Caco-2 (cell line): ENCODE results near the gene CDKAL1. TPM values are rescaled to one million over a fixed set of nuclear protein-coding genes. Genes with fewer than 3 reads are reported as not detected.
A peak's percentile ranks its signal among the peaks of the same experiment; 100 is the strongest.

Experiments used
- BruUV-seq: library from RNA; stranded (reverse); fragments of 400-500 nt; replicated peaks from 2 replicates; lab custom pipeline; 2021; lab: Mats Ljungman, UMichigan
- CTCF ChIA-PET: fragments of 300-600 bp; sonication (Branson Sonifier 250); formaldehyde crosslinking; loops from one replicate; lab custom pipeline; 2022; ENCODE audit warnings: antibody characterized with exemption; lab: Charles Lee
- POLR2A ChIA-PET: fragments of 300-600 bp; sonication (Branson Sonifier 250); formaldehyde crosslinking; loops from one replicate; lab custom pipeline; 2022; ENCODE audit warnings: antibody characterized with exemption; lab: Charles Lee
- DNase-seq, 2 experiments: peaks; one replicate each; pipeline versions ENCODE4 v3.0.0 to v3.0.0-alpha.2; 2020 to 2022
- H3K27me3 ChIP-seq: replicated peaks from 2 replicates; pipeline ENCODE4 v1.6.0; 2011; ENCODE audit warnings: low read length; ENCODE audit not compliant: control insufficient read depth, insufficient read depth
- H3K36me3 ChIP-seq: 2 replicates; pipeline ENCODE4 v1.5.1; 2011; ENCODE audit warnings: low read length; ENCODE audit not compliant: control insufficient read depth, insufficient read depth
- H3K4me1 ChIP-seq: fragments of 250-450 bp; sonication (Bioruptor Pico); 2 replicates; pipeline ENCODE4 v1.5.1; 2020; ENCODE audit warnings: mild to moderate bottlenecking
- H3K4me3 ChIP-seq: 2 replicates; pipeline ENCODE4 v1.5.1; 2011; ENCODE audit warnings: low read depth, mild to moderate bottlenecking, control low read depth, low read length
- H3K9me3 ChIP-seq: fragments of 250-450 bp; sonication (Bioruptor Pico); 2 replicates; pipeline ENCODE4 v1.5.1; 2020; ENCODE audit warnings: mild to moderate bottlenecking, moderate library complexity
- H3K27ac Mint-ChIP-seq: one replicate; pipeline ENCODE4 v1.8.0; 2022; ENCODE audit warnings: mixed read lengths; ENCODE audit not compliant: unreplicated experiment
- H3K27me3 Mint-ChIP-seq: one replicate; pipeline ENCODE4 v1.8.0; 2022; ENCODE audit warnings: mixed read lengths; ENCODE audit not compliant: insufficient read depth, unreplicated experiment
- H3K36me3 Mint-ChIP-seq: one replicate; pipeline ENCODE4 v1.8.0; 2022; ENCODE audit warnings: mild to moderate bottlenecking, mixed read lengths; ENCODE audit not compliant: insufficient read depth, unreplicated experiment
- H3K4me1 Mint-ChIP-seq: one replicate; pipeline ENCODE4 v1.8.0; 2022; ENCODE audit warnings: low read depth, mixed read lengths; ENCODE audit not compliant: unreplicated experiment
- H3K4me3 Mint-ChIP-seq: one replicate; pipeline ENCODE4 v1.8.0; 2022; ENCODE audit warnings: mild to moderate bottlenecking, moderate library complexity, mixed read lengths; ENCODE audit not compliant: unreplicated experiment
- H3K9me3 Mint-ChIP-seq: one replicate; pipeline ENCODE4 v1.8.0; 2022; ENCODE audit warnings: mixed read lengths; ENCODE audit not compliant: unreplicated experiment
- CTCF ChIP-seq, 2 experiments: fragments of 200-600 bp in 1 of 2; IDR thresholded peaks; 1 replicate in 1 of 2; 2 replicates in 1 of 2; pipeline versions ENCODE4 v1.5.1 to v1.8.0; 2011 to 2022; ENCODE audit warnings: antibody characterized with exemption in 1 of 2, control low read depth in 1 of 2, inconsistent platforms in 1 of 2, low read depth in 1 of 2, low read length in 1 of 2, mild to moderate bottlenecking in 1 of 2, moderate library complexity in 1 of 2; ENCODE audit not compliant: insufficient read depth in 1 of 2, severe bottlenecking in 1 of 2, unreplicated experiment in 1 of 2
- intact Hi-C: fragments of 100-400 bp; cut with micrococcal nuclease; formaldehyde crosslinking; loops from one replicate; pipeline ENCODE4 v1.10.0; 2022; ENCODE audit not compliant: unreplicated experiment
- total RNA-seq: library from RNA; stranded (reverse); gene quantifications from 2 replicates; pipeline ENCODE4 v1.2.3, GENCODE V29; 2022

The CDKAL1 gene
- total RNA-seq, 1 experiment from 2014 or later = 18.7 TPM

GRCh38 chr6:21095462-21095861 is 561.2 kb downstream of the CDKAL1 start:
- H3K36me3 Mint-ChIP-seq = no peaks in the 10 kb centered on the region
- no peak overlapping the region for H3K27ac Mint-ChIP-seq
- no peak overlapping the region for H3K4me3 Mint-ChIP-seq
- no peaks in the 10 kb centered on the region for H3K9me3 Mint-ChIP-seq
- ChIA-PET CTCF (no interaction called here), POLR2A (no interaction called here)
- TF ChIP-seq CTCF (IDR thresholded peaks at IDR 0.05; ENCODE audit: insufficient read depth in 1 of 2, low read depth in 1 of 2, low read length in 1 of 2, severe bottlenecking in 1 of 2, unreplicated experiment in 1 of 2) = no peak
- Histone ChIP-seq H3K4me1 (0 out of 2 replicates have a peak, but pooled peaks cover 3% of the 10 kb centered on the region), H3K4me3 (no peak overlapping the region), H3K9me3 (no peaks in the 10 kb centered on the region), H3K27me3 (no peaks in the 10 kb centered on the region), H3K36me3 (no peaks in the 10 kb centered on the region)
- no peak for DNase-seq
- no peaks in the 10 kb centered on the region for H3K27me3 Mint-ChIP-seq
- BruUV-seq = no TSS peak
- H3K4me1 Mint-ChIP-seq = peaks cover 16% of the 10 kb centered on the region
- intact Hi-C loops = no loop called here

- CTCF ChIA-PET = no interaction called here
- DNase-seq = no peak
- Histone ChIP-seq H3K4me1 (peaks cover 18% of the 10 kb centered on the region), H3K36me3 (no peaks in the 10 kb centered on the region), H3K4me3 (no peak overlapping the region), H3K9me3 (no peaks in the 10 kb centered on the region), H3K27me3 (no peaks in the 10 kb centered on the region)
- no TSS peak for BruUV-seq
- H3K36me3 Mint-ChIP-seq = peaks cover 5% of the 10 kb centered on the region
- H3K27me3 Mint-ChIP-seq = no peaks in the 10 kb centered on the region
- peak overlapping the region; percentile 13 for H3K4me3 Mint-ChIP-seq
- H3K4me1 Mint-ChIP-seq = peaks cover 22% of the 10 kb centered on the region
- no peak overlapping the region for H3K27ac Mint-ChIP-seq
- H3K9me3 Mint-ChIP-seq = no peaks in the 10 kb centered on the region
- TF ChIP-seq CTCF (IDR thresholded peaks at IDR 0.05; ENCODE audit: insufficient read depth in 1 of 2, low read depth in 1 of 2, low read length in 1 of 2, severe bottlenecking in 1 of 2, unreplicated experiment in 1 of 2) = no peak
- POLR2A ChIA-PET = interaction anchor here (0.6 kb wide), 1 partner anchor 394 kb away, joined by 4 read pairs; no protein-coding TSS in a partner anchor
- intact Hi-C loops = no loop called here
Measured at GRCh38 chr6:21098134-21098533, 563.9 kb downstream of the CDKAL1 start.

DNA sequence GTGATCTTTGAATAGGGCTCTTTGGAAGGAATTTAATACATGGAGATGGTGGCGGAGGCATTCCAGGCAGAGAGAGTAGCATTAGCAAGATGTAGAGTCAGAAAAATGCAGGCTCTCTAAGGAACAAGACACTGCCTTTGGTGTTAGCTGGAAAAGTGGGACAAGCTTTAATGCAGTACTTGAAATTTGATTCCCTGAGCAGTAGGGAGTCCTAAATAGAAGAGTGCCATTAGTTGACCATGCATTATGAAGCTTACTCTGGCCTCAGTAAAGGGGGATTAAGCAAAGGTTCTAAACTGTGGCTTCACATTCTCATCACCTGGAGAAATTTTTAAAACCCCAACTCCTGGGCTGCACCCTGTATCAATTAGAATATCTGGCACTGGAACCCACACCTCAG is 564.5 kb downstream of the CDKAL1 start:
- Mint-ChIP-seq H3K4me3 (no peak overlapping the region), H3K9me3 (no peaks in the 10 kb centered on the region), H3K27me3 (no peaks in the 10 kb centered on the region), H3K27ac (no peak overlapping the region), H3K36me3 (peaks cover 5% of the 10 kb centered on the region), H3K4me1 (peaks cover 17% of the 10 kb centered on the region)
- intact Hi-C loops = no loop called here
- BruUV-seq = no TSS peak
- ChIA-PET CTCF (no interaction called here), POLR2A (no interaction called here)
- no peak for DNase-seq
- H3K36me3 ChIP-seq = no peaks in the 10 kb centered on the region
- no peaks in the 10 kb centered on the region for H3K27me3 ChIP-seq
- H3K9me3 ChIP-seq = no peaks in the 10 kb centered on the region
- H3K4me1 ChIP-seq = peaks cover 24% of the 10 kb centered on the region
- TF ChIP-seq CTCF (IDR thresholded peaks at IDR 0.05; ENCODE audit: insufficient read depth in 1 of 2, low read depth in 1 of 2, low read length in 1 of 2, severe bottlenecking in 1 of 2, unreplicated experiment in 1 of 2) = no peak
- H3K4me3 ChIP-seq = no peak overlapping the region
